Cardiac muscle cell (in vitro differentiated cells and primary cell): ENCODE results near the gene DND1. TPM values are rescaled to one million over a fixed set of nuclear protein-coding genes. Genes with fewer than 3 reads are reported as not detected.
"Not testable (repeated sequence)": the region's sequence is repeated elsewhere in the genome, so short reads cannot be mapped to it uniquely, and the experiment has no call there.

Experiments
- DNase-seq, 2 donors: peaks; one replicate each; pipeline versions ENCODE4 v3.0.0 to v3.0.0-alpha.2; 2010 to 2017; ENCODE audit warnings: low read depth in 1 of 2, low spot score in 1 of 2
- H3K27ac ChIP-seq: fragments of 200-600 bp; sonication (generic); 2 replicates; pipeline ENCODE4 v1.5.1; 2016
- H3K27me3 ChIP-seq: fragments of 200-600 bp; sonication (generic); 2 replicates; pipeline ENCODE4 v1.6.0; 2016; ENCODE audit warnings: control low read depth
- H3K36me3 ChIP-seq: fragments of 200-600 bp; sonication (generic); 2 replicates; pipeline ENCODE4 v1.5.1; 2016; ENCODE audit warnings: control low read depth
- H3K4me1 ChIP-seq: fragments of 200-600 bp; sonication (generic); 2 replicates; pipeline ENCODE4 v1.8.1; 2017; ENCODE audit warnings: low read depth, mild to moderate bottlenecking, mixed run types
- H3K4me3 ChIP-seq: fragments of 200-600 bp; sonication (generic); 2 replicates; pipeline ENCODE4 v1.5.1; 2016; ENCODE audit warnings: mild to moderate bottlenecking
- H3K9me3 ChIP-seq: fragments of 200-600 bp; sonication (generic); 2 replicates; pipeline ENCODE4 v1.5.1; 2017; ENCODE audit warnings: low read depth, mild to moderate bottlenecking, control low read depth
- CTCF ChIP-seq: IDR thresholded peaks from 2 replicates; pipeline ENCODE4 v1.5.1; 2012; ENCODE audit warnings: low read depth, mild to moderate bottlenecking, low read length
- polyA plus RNA-seq: library from polyadenylated mRNA; unstranded; fragments of >200 nt; fragmentation: Nextera tagmentation; extraction: Ambion mirVana; gene quantifications from 2 replicates; pipeline ENCODE4 v1.2.1, GENCODE V29; 2016
- total RNA-seq: library from RNA; depleted of rRNA; stranded (reverse); fragments of >200 nt; gene quantifications from 2 replicates; pipeline ENCODE4 v1.2.3, GENCODE V29; 2016

The DND1 gene
- total and polyA plus RNA-seq, 2 experiments from 2014 or later, result 0.86 to 2.1 TPM

DNA sequence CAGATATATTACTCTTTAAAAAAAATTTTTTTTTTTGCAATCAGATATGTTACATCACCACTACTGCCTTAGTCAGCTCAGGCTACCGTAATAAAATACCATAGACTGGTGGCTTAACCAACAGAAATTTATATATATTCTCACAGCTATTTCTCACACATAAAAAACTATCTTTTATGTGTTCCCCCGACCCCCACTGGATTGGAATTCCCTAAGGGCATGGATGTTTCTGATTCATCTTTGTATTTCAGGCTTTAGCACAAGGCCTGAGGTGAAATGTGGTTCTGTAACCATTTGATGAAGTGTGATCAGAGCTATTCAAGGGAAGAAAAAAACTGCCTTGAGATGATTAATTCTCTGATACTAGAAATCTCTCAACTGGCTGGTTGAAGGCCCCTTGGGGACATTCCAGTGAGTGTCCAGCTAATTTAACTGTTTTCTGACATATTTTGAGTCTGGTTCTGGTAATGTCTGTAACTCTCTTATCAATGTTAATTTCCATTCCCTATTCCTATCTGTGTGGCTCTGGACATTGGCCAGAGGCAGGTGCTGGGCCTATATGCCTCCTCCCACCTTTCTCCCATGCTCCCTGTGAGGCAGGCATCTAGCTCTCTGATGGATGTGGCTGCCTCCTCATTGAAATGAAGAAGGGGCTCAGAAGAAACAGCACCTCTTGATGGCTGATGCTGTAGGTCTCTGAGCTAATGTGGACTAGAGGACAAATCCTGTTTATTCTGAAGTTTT is 42.9 kb downstream of the DND1 start:
- no peak for TF ChIP-seq CTCF
- Histone ChIP-seq H3K27ac (no peak overlapping the region), H3K4me3 (no peak overlapping the region), H3K36me3 (no peaks in the 10 kb centered on the region), H3K4me1 (no peaks in the 10 kb centered on the region), H3K27me3 (no peaks in the 10 kb centered on the region), H3K9me3 (no peaks in the 10 kb centered on the region)
- DNase-seq, result no peak

DNA sequence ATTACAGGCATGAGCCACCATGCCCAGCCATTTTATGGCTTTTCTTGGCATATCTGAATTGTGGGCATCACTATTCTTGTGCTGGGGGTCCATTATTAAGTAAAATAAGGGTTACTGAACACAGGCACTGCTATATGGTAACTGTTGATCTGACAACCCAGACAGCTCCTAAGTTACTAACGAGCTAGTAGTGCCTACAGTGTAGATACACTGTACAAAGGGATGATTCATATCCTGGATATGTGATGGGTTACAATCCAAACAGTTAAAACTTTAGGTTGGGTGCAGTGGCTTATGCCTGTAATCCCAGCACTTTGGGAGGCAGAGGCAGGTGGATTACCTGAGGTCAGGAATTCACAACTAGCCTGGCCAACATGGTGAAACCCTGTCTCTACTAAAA is 44.7 kb downstream of the DND1 start:
- Histone ChIP-seq H3K9me3 (no peaks in the 10 kb centered on the region), H3K4me1 (no peaks in the 10 kb centered on the region), H3K27me3 (no peaks in the 10 kb centered on the region), H3K4me3 (no peak overlapping the region), H3K36me3 (no peaks in the 10 kb centered on the region), H3K27ac (no peak overlapping the region)
- TF ChIP-seq CTCF, result no peak
- DNase-seq, result no peak

DNA sequence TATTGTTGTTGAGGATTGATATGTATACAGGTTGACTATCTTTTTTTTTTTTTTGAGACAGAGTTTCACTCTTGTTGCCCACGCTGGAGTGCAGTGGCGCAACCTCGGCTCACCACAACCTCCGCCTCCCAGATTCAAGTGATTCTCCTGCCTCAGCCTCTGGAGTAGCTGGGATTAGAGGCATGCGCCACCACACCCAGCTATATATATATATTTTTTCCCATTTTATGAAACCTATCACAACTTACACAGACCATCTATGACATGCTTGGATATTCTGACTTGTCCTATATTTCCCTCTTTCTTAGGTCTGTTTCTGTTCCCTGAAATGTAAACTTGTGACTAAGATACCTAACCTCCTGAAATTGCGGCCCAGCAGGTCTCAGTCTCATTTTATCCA is 45.4 kb downstream of the DND1 start:
- TF ChIP-seq CTCF, result no peak
- no peak for DNase-seq
- Histone ChIP-seq H3K36me3 (no peaks in the 10 kb centered on the region), H3K27me3 (no peaks in the 10 kb centered on the region), H3K9me3 (no peaks in the 10 kb centered on the region), H3K4me1 (no peaks in the 10 kb centered on the region), H3K27ac (no peak overlapping the region), H3K4me3 (no peak overlapping the region)

DNA sequence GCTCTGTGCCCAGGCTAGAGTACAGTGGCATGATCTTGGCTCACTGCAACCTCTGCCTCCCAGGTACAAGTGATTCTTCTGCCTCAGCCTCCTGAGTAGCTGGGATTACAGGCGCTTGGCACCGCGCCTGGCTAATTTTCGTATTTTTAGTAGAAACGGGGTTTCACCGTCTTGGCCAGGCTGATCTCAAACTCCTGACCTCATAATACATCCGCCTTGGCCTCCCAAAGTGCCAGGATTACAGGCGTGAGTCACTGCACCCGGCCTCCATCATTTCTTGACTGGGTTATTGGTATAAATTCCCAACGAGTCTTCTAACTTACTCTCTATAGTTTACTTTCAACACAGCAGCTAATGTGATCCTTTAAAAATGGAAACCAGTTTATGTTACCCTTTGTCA is 48.5 kb downstream of the DND1 start:
- H3K27me3 ChIP-seq, H3K4me3 ChIP-seq, DNase-seq, H3K4me1 ChIP-seq, H3K36me3 ChIP-seq, H3K9me3 ChIP-seq, H3K27ac ChIP-seq: not testable (repeated sequence)

- not testable (repeated sequence) for H3K4me1 ChIP-seq, DNase-seq, H3K27ac ChIP-seq, H3K9me3 ChIP-seq, H3K27me3 ChIP-seq, H3K4me3 ChIP-seq, H3K36me3 ChIP-seq
These were observed 50.3 kb downstream of the DND1 start for GRCh38 chr5:140623061-140623460.

- Histone ChIP-seq H3K4me1 (no peaks in the 10 kb centered on the region), H3K27me3 (no peaks in the 10 kb centered on the region), H3K27ac (no peak overlapping the region), H3K36me3 (no peaks in the 10 kb centered on the region), H3K9me3 (no peaks in the 10 kb centered on the region), H3K4me3 (no peak overlapping the region)
- no peak for DNase-seq
- no peak for TF ChIP-seq CTCF
These were observed 51.1 kb downstream of the DND1 start for GRCh38 chr5:140622301-140622700.

Other genes starting within 250 kb of the DND1 start
- gene EIF4EBP3, start 125.9 kb downstream of the DND1 start, total RNA-seq, result 3.1 and 5.3 TPM in 2 replicates
- gene EIF4EBP3, start 125.9 kb downstream of the DND1 start, polyA plus RNA-seq, result 6.6 and 24.8 TPM in 2 replicates
- 22.8 and 43.9 TPM in 2 replicates for gene SRA1, start 116.1 kb downstream of the DND1 start, total RNA-seq
- 51.5 and 80.6 TPM in 2 replicates for gene SRA1, start 116.1 kb downstream of the DND1 start, polyA plus RNA-seq
- 34.2 and 45.4 TPM in 2 replicates for gene APBB3, start 109.0 kb downstream of the DND1 start, total RNA-seq
- gene APBB3, start 109.0 kb downstream of the DND1 start, polyA plus RNA-seq, result 61.8 and 66.2 TPM in 2 replicates
- 29.5 and 32.3 TPM in 2 replicates for gene SLC35A4, start 108.7 kb downstream of the DND1 start, total RNA-seq
- gene SLC35A4, start 108.7 kb downstream of the DND1 start, polyA plus RNA-seq, result 67.9 and 80.7 TPM in 2 replicates
- 1.4 TPM in 1 of 2 replicates, not detected in the other for gene CD14, start 40.4 kb downstream of the DND1 start, total RNA-seq
- gene CD14, start 40.4 kb downstream of the DND1 start, polyA plus RNA-seq, result 0.10 TPM in 1 of 2 replicates, not detected in the other
- gene TMCO6, start 34.1 kb downstream of the DND1 start, total RNA-seq, result 77.1 and 234 TPM in 2 replicates
- 14.2 and 17.2 TPM in 2 replicates for gene TMCO6, start 34.1 kb downstream of the DND1 start, polyA plus RNA-seq
- 65.5 and 113 TPM in 2 replicates for gene NDUFA2, start 25.9 kb downstream of the DND1 start, total RNA-seq
- gene NDUFA2, start 25.9 kb downstream of the DND1 start, polyA plus RNA-seq, result 243 and 273 TPM in 2 replicates
- 80.4 and 104 TPM in 2 replicates for gene IK, start 25.7 kb downstream of the DND1 start, total RNA-seq
- gene IK, start 25.7 kb downstream of the DND1 start, polyA plus RNA-seq, result 119 and 125 TPM in 2 replicates
- 17.2 and 23.8 TPM in 2 replicates for gene WDR55, start 8.7 kb downstream of the DND1 start, total RNA-seq
- gene WDR55, start 8.7 kb downstream of the DND1 start, polyA plus RNA-seq, result 17.7 and 21.1 TPM in 2 replicates
- 43.0 and 50.1 TPM in 2 replicates for gene HARS1, start 17.8 kb upstream of the DND1 start, total RNA-seq
- 72.9 and 94.1 TPM in 2 replicates for gene HARS1, start 17.8 kb upstream of the DND1 start, polyA plus RNA-seq
- 27.8 and 30.9 TPM in 2 replicates for gene HARS2, start 17.9 kb upstream of the DND1 start, total RNA-seq
- 33.6 and 39.9 TPM in 2 replicates for gene HARS2, start 17.9 kb upstream of the DND1 start, polyA plus RNA-seq
- gene ZMAT2, start 26.9 kb upstream of the DND1 start, total RNA-seq, result 30.2 and 47.0 TPM in 2 replicates
- 42.1 and 49.0 TPM in 2 replicates for gene ZMAT2, start 26.9 kb upstream of the DND1 start, polyA plus RNA-seq
- gene PCDHA1, start 112.6 kb upstream of the DND1 start, total RNA-seq, result 0.25 TPM in 1 of 2 replicates, not detected in the other
- 0.29 and 0.69 TPM in 2 replicates for gene PCDHA1, start 112.6 kb upstream of the DND1 start, polyA plus RNA-seq
- 4.5 and 5.1 TPM in 2 replicates for gene PCDHA2, start 121.3 kb upstream of the DND1 start, total RNA-seq
- 2.7 and 5.3 TPM in 2 replicates for gene PCDHA2, start 121.3 kb upstream of the DND1 start, polyA plus RNA-seq
- gene PCDHA3, start 127.5 kb upstream of the DND1 start, total RNA-seq, result 1.1 and 2.3 TPM in 2 replicates
- gene PCDHA3, start 127.5 kb upstream of the DND1 start, polyA plus RNA-seq, result 1.8 and 2.9 TPM in 2 replicates
- 14.2 and 14.3 TPM in 2 replicates for gene PCDHA4, start 133.5 kb upstream of the DND1 start, total RNA-seq
- 6.1 and 9.1 TPM in 2 replicates for gene PCDHA4, start 133.5 kb upstream of the DND1 start, polyA plus RNA-seq
- gene PCDHA5, start 148.0 kb upstream of the DND1 start, total RNA-seq, result 1.5 and 1.8 TPM in 2 replicates
- gene PCDHA5, start 148.0 kb upstream of the DND1 start, polyA plus RNA-seq, result 0.09 and 0.53 TPM in 2 replicates
- gene PCDHA6, start 154.4 kb upstream of the DND1 start, total RNA-seq, result 2.6 and 16.9 TPM in 2 replicates
- 1.3 and 7.7 TPM in 2 replicates for gene PCDHA6, start 154.4 kb upstream of the DND1 start, polyA plus RNA-seq
- gene PCDHA7, start 160.7 kb upstream of the DND1 start, total RNA-seq, result 1.2 and 2.7 TPM in 2 replicates
- 0.37 TPM in 1 of 2 replicates, not detected in the other for gene PCDHA7, start 160.7 kb upstream of the DND1 start, polyA plus RNA-seq
- gene PCDHA8, start 167.6 kb upstream of the DND1 start, total RNA-seq, result 1.1 and 1.8 TPM in 2 replicates
- 0.44 and 1.2 TPM in 2 replicates for gene PCDHA8, start 167.6 kb upstream of the DND1 start, polyA plus RNA-seq
- gene PCDHA9, start 174.8 kb upstream of the DND1 start, total RNA-seq, result 1.6 and 2.2 TPM in 2 replicates
- gene PCDHA9, start 174.8 kb upstream of the DND1 start, polyA plus RNA-seq, result 0.70 and 0.72 TPM in 2 replicates
- gene PCDHA10, start 182.3 kb upstream of the DND1 start, total RNA-seq, result 11.3 and 14.4 TPM in 2 replicates
- 10.2 and 12.3 TPM in 2 replicates for gene PCDHA10, start 182.3 kb upstream of the DND1 start, polyA plus RNA-seq
- 9.9 and 10.8 TPM in 2 replicates for gene PCDHA11, start 195.4 kb upstream of the DND1 start, total RNA-seq
- 6.1 and 7.5 TPM in 2 replicates for gene PCDHA11, start 195.4 kb upstream of the DND1 start, polyA plus RNA-seq
- gene PCDHA12, start 201.7 kb upstream of the DND1 start, total RNA-seq, result 9.5 and 10.5 TPM in 2 replicates
- gene PCDHA12, start 201.7 kb upstream of the DND1 start, polyA plus RNA-seq, result 0.71 and 1.7 TPM in 2 replicates
- gene PCDHA13, start 208.5 kb upstream of the DND1 start, total RNA-seq, result 2.1 and 2.3 TPM in 2 replicates
- gene PCDHA13, start 208.5 kb upstream of the DND1 start, polyA plus RNA-seq, result 0.27 and 0.34 TPM in 2 replicates